WTC11 (cell line): ENCODE data around the gene BAIAP3. TPM values are rescaled to one million over a fixed set of nuclear protein-coding genes. Genes with fewer than 3 reads are reported as not detected.

ENCODE experiments used
- ATAC-seq: fragments of 200-7000 bp; cut with Tn5 transposase; 2 replicates; pipeline ENCODE4 v1.10.0; 2021; ENCODE audit warnings: mild to moderate bottlenecking, moderate library complexity
- CTCF ChIA-PET: fragments of 300-600 bp; sonication (Branson Sonifier 250); formaldehyde crosslinking; loops from one replicate; lab custom pipeline; 2021; ENCODE audit warnings: antibody characterized with exemption; lab: Charles Lee
- POLR2A ChIA-PET: fragments of 350-600 bp; sonication (Branson Sonifier 250); formaldehyde crosslinking; loops from one replicate; lab custom pipeline; 2021; ENCODE audit warnings: antibody characterized with exemption; lab: Charles Lee
- DNase-seq: peaks from one replicate; pipeline ENCODE4 v3.0.0; 2021; ENCODE audit warnings: low spot score
- H3K27ac Mint-ChIP-seq: 2 replicates; pipeline ENCODE4 v1.8.0; 2021; ENCODE audit warnings: mixed read lengths
- H3K27me3 Mint-ChIP-seq: 2 replicates; pipeline ENCODE4 v1.8.0; 2021; ENCODE audit warnings: low read depth, mild to moderate bottlenecking, moderate library complexity, mixed read lengths
- H3K36me3 Mint-ChIP-seq: 2 replicates; pipeline ENCODE4 v1.8.0; 2021; ENCODE audit warnings: mixed read lengths
- H3K4me1 Mint-ChIP-seq: 2 replicates; pipeline ENCODE4 v1.8.0; 2022; ENCODE audit warnings: mixed read lengths
- H3K4me3 Mint-ChIP-seq: 2 replicates; pipeline ENCODE4 v1.8.0; 2021; ENCODE audit warnings: mild to moderate bottlenecking, moderate library complexity, mixed read lengths
- H3K9me3 Mint-ChIP-seq: 2 replicates; pipeline ENCODE4 v1.8.0; 2021; ENCODE audit warnings: mixed read lengths
- ATF6 ChIP-seq: sonication (generic); formaldehyde crosslinking; IDR thresholded peaks from 2 replicates; pipeline ENCODE4 v1.8.1; 2023; ENCODE audit warnings: mild to moderate bottlenecking, missing genetic modification reagents
- CDX4 ChIP-seq: fragments of 250-450 bp; sonication (Bioruptor Pico); IDR thresholded peaks from 2 replicates; pipeline ENCODE4 v1.9.0; 2021; ENCODE audit warnings: moderate library complexity, mild to moderate bottlenecking, inconsistent platforms, borderline replicate concordance
- E2F1 ChIP-seq: sonication (generic); formaldehyde crosslinking; IDR thresholded peaks from 2 replicates; pipeline ENCODE4 v1.8.0; 2022; ENCODE audit warnings: mild to moderate bottlenecking, missing genetic modification reagents
- E2F5 ChIP-seq: sonication (generic); formaldehyde crosslinking; IDR thresholded peaks from 2 replicates; pipeline ENCODE4 v1.8.1; 2022; ENCODE audit warnings: mild to moderate bottlenecking, moderate library complexity, missing genetic modification reagents
- EMX1 ChIP-seq: fragments of 250-450 bp; sonication (Bioruptor Pico); IDR thresholded peaks from 2 replicates; pipeline ENCODE4 v1.8.0; 2021; ENCODE audit warnings: mild to moderate bottlenecking
- ESRRA ChIP-seq: sonication (generic); formaldehyde crosslinking; IDR thresholded peaks from 2 replicates; pipeline ENCODE4 v1.8.1; 2022; ENCODE audit warnings: mild to moderate bottlenecking, missing genetic modification reagents, borderline replicate concordance
- ETV6 ChIP-seq: sonication (generic); formaldehyde crosslinking; IDR thresholded peaks from 2 replicates; pipeline ENCODE4 v1.8.1; 2022; ENCODE audit warnings: mild to moderate bottlenecking, missing genetic modification reagents
- FOXJ3 ChIP-seq: sonication (generic); formaldehyde crosslinking; IDR thresholded peaks from 2 replicates; pipeline ENCODE4 v1.9.0; 2021; ENCODE audit warnings: missing genetic modification reagents, mild to moderate bottlenecking, borderline replicate concordance
- HMGA2 ChIP-seq: fragments of 250-450 bp; sonication (Bioruptor Pico); IDR thresholded peaks from 2 replicates; pipeline ENCODE4 v1.4.0; 2021; ENCODE audit warnings: mild to moderate bottlenecking, moderate library complexity
- MYBL2 ChIP-seq: sonication (generic); formaldehyde crosslinking; IDR thresholded peaks from 2 replicates; pipeline ENCODE4 v1.8.1; 2023; ENCODE audit warnings: mild to moderate bottlenecking, moderate library complexity, missing genetic modification reagents
- NFE2L1 ChIP-seq: sonication (generic); formaldehyde crosslinking; IDR thresholded peaks from 2 replicates; pipeline ENCODE4 v1.8.1; 2023; ENCODE audit warnings: missing genetic modification reagents
- ZNF232 ChIP-seq: sonication (generic); formaldehyde crosslinking; IDR thresholded peaks from 2 replicates; pipeline ENCODE4 v1.8.0; 2022; ENCODE audit warnings: mild to moderate bottlenecking, missing genetic modification reagents
- ZNF416 ChIP-seq: fragments of 250-450 bp; sonication (Bioruptor Pico); IDR thresholded peaks from 2 replicates; pipeline ENCODE4 v1.9.0; 2021; ENCODE audit warnings: mild to moderate bottlenecking, inconsistent platforms
- total RNA-seq: library from RNA; stranded (reverse); gene quantifications from 3 replicates; pipeline ENCODE4 v1.2.3, GENCODE V29; 2021
- TF ChIP-seq, protein P1 (sequence below): sonication (generic); formaldehyde crosslinking; conservative IDR thresholded peaks from 2 replicates; pipeline ENCODE4 v1.8.1; 2023; ENCODE audit warnings: mild to moderate bottlenecking, low read depth, missing genetic modification reagents, moderate library complexity
- TF ChIP-seq, protein P2 (sequence below): fragments of 250-450 bp; sonication (Bioruptor Pico); IDR thresholded peaks from 2 replicates; pipeline ENCODE4 v1.9.0; 2021; ENCODE audit warnings: mild to moderate bottlenecking, borderline replicate concordance

The BAIAP3 gene
- total RNA-seq, 1 experiment from 2014 or later: 18.8 TPM

GRCh38 chr16:1324286-1324826 lies 9.1 kb upstream of the BAIAP3 start:
- ChIA-PET CTCF (interaction anchor here (0.7 to 3.3 kb wide), 3 partner anchors 15 to 35 kb away, joined by 3 to 15 read pairs (median 5); partner anchors contain the start of gene UBE2I), POLR2A (no interaction called here)
- Mint-ChIP-seq H3K4me3 (no peak overlapping the region), H3K36me3 (peaks cover 28% of the 10 kb centered on the region), H3K27me3 (no peaks in the 10 kb centered on the region), H3K4me1 (peaks cover 5% of the 10 kb centered on the region; the same call in 1 of the 2 replicates), H3K27ac (no peak overlapping the region; the same call in none of the 2 replicates), H3K9me3 (no peaks in the 10 kb centered on the region)
- ATAC-seq: no peak; the same call in 1 of the 2 replicates
- no peak for DNase-seq
- TF ChIP-seq E2F5 (CRISPR knock-in tag): no peak
- TF ChIP-seq, protein P1, sequence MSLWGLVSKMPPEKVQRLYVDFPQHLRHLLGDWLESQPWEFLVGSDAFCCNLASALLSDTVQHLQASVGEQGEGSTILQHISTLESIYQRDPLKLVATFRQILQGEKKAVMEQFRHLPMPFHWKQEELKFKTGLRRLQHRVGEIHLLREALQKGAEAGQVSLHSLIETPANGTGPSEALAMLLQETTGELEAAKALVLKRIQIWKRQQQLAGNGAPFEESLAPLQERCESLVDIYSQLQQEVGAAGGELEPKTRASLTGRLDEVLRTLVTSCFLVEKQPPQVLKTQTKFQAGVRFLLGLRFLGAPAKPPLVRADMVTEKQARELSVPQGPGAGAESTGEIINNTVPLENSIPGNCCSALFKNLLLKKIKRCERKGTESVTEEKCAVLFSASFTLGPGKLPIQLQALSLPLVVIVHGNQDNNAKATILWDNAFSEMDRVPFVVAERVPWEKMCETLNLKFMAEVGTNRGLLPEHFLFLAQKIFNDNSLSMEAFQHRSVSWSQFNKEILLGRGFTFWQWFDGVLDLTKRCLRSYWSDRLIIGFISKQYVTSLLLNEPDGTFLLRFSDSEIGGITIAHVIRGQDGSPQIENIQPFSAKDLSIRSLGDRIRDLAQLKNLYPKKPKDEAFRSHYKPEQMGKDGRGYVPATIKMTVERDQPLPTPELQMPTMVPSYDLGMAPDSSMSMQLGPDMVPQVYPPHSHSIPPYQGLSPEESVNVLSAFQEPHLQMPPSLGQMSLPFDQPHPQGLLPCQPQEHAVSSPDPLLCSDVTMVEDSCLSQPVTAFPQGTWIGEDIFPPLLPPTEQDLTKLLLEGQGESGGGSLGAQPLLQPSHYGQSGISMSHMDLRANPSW (CRISPR knock-in tag): no peak
- no peak for TF ChIP-seq ESRRA
- no peak for TF ChIP-seq EMX1 (CRISPR knock-in tag)
- no peak for TF ChIP-seq MYBL2 (CRISPR knock-in tag)
- TF ChIP-seq HMGA2 (CRISPR knock-in tag): no peak
- TF ChIP-seq, protein P2, sequence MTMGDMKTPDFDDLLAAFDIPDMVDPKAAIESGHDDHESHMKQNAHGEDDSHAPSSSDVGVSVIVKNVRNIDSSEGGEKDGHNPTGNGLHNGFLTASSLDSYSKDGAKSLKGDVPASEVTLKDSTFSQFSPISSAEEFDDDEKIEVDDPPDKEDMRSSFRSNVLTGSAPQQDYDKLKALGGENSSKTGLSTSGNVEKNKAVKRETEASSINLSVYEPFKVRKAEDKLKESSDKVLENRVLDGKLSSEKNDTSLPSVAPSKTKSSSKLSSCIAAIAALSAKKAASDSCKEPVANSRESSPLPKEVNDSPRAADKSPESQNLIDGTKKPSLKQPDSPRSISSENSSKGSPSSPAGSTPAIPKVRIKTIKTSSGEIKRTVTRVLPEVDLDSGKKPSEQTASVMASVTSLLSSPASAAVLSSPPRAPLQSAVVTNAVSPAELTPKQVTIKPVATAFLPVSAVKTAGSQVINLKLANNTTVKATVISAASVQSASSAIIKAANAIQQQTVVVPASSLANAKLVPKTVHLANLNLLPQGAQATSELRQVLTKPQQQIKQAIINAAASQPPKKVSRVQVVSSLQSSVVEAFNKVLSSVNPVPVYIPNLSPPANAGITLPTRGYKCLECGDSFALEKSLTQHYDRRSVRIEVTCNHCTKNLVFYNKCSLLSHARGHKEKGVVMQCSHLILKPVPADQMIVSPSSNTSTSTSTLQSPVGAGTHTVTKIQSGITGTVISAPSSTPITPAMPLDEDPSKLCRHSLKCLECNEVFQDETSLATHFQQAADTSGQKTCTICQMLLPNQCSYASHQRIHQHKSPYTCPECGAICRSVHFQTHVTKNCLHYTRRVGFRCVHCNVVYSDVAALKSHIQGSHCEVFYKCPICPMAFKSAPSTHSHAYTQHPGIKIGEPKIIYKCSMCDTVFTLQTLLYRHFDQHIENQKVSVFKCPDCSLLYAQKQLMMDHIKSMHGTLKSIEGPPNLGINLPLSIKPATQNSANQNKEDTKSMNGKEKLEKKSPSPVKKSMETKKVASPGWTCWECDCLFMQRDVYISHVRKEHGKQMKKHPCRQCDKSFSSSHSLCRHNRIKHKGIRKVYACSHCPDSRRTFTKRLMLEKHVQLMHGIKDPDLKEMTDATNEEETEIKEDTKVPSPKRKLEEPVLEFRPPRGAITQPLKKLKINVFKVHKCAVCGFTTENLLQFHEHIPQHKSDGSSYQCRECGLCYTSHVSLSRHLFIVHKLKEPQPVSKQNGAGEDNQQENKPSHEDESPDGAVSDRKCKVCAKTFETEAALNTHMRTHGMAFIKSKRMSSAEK (CRISPR knock-in tag): no peak
- TF ChIP-seq ZNF416 (CRISPR knock-in tag): no peak
- TF ChIP-seq FOXJ3: no peak
- TF ChIP-seq ETV6 (CRISPR knock-in tag): no peak
- no peak for TF ChIP-seq CDX4 (CRISPR knock-in tag)
- TF ChIP-seq NFE2L1 (CRISPR knock-in tag): no peak
- TF ChIP-seq E2F1 (CRISPR knock-in tag): no peak
- no peak for TF ChIP-seq ZNF232 (CRISPR knock-in tag)
- TF ChIP-seq ATF6: no peak
